Mammary epithelial cell (primary cell): Measurements from ENCODE around the gene ADARB2.

ENCODE experiments used
- CTCF ChIP-seq, 2 donors: IDR thresholded peaks in 1 of 2; conservative IDR thresholded peaks in 1 of 2; 2 replicates each; pipeline ENCODE4 v1.5.1; 2011 to 2012; ENCODE audit warnings: inconsistent platforms in 2 of 2, low read length in 2 of 2, mild to moderate bottlenecking in 2 of 2, control low read depth in 1 of 2, low read depth in 1 of 2; ENCODE audit not compliant: insufficient read depth in 1 of 2; ENCODE audit errors: extremely low read depth in 1 of 2
- EZH2 ChIP-seq: IDR thresholded peaks from 2 replicates; pipeline ENCODE4 v1.6.1; 2012; ENCODE audit warnings: low read length, inconsistent platforms, borderline replicate concordance

DNA sequence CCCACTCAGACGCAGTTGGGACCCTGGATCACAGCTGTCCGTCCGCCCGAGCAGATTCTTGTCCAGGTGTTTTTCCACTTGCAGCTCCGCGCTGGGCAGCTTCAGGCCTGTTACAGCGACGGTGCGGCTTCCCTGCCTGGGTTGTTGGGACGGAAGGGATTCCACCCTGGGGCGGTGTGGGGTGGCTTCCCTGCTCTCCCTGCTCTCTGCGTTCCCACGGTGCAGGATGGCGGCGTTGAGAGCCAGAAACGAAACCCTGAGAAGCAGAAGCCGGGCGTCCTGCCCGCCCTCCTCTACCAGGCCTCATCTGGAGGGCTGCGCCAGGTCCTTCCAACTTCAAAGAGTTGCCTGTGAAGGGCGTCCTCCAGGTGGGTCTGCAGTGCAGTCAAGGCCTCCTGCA, 194.4 kb downstream of the ADARB2 start:
- TF ChIP-seq CTCF (conservative IDR thresholded peaks at IDR 0.05 in 1 of 2, IDR thresholded peaks at IDR 0.05 in 1 of 2; ENCODE audit: extremely low read depth in 1 of 2, insufficient read depth in 1 of 2, low read depth in 1 of 2, low read length in 2 of 2) (no peak), EZH2 (no peak)
